GM12865 (cell line): Measurements from ENCODE around the gene TANK.

ENCODE experiments used
- DNase-seq: peaks from one replicate; pipeline ENCODE4 v3.0.0; 2010; ENCODE audit warnings: low read depth
- H3K4me3 ChIP-seq: 2 replicates; pipeline ENCODE4 v1.5.1; 2011; ENCODE audit warnings: mild to moderate bottlenecking, low read depth, low read length, control low read depth
- CTCF ChIP-seq: IDR thresholded peaks from 2 replicates; pipeline ENCODE4 v1.5.1; 2011; ENCODE audit warnings: low read length, control low read depth, low read depth, inconsistent platforms; ENCODE audit not compliant: insufficient read depth; ENCODE audit errors: missing control alignments

The TANK gene

DNA sequence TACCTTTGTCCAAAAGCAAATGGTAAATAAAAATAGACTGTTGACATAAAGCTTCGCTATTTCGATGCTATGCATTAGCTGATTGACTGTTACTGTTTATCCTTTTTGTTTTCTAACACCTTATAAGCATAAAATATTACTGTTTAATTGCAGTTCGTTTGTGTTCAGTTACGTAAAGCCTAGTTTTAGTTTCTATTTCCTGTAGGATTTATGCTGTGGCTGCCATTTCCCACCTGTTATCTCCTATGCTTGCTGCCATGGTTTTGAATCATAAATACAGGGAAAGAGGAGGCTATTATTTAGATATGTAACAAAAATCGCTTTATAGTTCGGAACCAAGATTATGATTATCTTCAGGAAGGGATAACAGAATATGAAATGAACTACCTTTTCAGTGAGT, 3.9 kb downstream of the TANK start:
- peak overlapping the region; percentile 67 for H3K4me3 ChIP-seq
- DNase-seq = no peak
- no peak for TF ChIP-seq CTCF

DNA sequence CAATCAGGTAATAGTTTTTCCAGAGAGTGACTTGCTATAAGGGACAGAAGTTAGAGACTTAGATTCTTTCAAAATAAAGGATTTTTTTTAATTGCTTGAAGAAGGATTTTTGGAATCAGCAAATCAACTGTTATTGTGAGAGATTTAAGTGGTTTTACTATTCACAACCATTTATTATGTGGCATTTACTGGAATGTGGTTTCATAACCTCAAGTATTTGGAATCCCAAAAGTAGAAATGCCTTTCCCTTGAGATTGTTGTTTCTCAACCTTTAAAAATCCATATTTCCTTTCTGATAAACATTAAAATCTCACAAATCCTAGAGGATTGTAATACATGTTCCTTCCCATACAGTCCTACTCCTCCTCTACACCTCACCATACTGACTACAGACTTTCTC, 5.0 kb downstream of the TANK start:
- H3K4me3 ChIP-seq = peak overlapping the region; percentile 28
- TF ChIP-seq CTCF = no peak
- no peak for DNase-seq

- peak; percentile 74 for DNase-seq
- peak overlapping the region; percentile 28 for H3K4me3 ChIP-seq
- TF ChIP-seq CTCF = no peak
Measured at GRCh38 chr2:161165811-161166210, 5.6 kb downstream of the TANK start.

DNA sequence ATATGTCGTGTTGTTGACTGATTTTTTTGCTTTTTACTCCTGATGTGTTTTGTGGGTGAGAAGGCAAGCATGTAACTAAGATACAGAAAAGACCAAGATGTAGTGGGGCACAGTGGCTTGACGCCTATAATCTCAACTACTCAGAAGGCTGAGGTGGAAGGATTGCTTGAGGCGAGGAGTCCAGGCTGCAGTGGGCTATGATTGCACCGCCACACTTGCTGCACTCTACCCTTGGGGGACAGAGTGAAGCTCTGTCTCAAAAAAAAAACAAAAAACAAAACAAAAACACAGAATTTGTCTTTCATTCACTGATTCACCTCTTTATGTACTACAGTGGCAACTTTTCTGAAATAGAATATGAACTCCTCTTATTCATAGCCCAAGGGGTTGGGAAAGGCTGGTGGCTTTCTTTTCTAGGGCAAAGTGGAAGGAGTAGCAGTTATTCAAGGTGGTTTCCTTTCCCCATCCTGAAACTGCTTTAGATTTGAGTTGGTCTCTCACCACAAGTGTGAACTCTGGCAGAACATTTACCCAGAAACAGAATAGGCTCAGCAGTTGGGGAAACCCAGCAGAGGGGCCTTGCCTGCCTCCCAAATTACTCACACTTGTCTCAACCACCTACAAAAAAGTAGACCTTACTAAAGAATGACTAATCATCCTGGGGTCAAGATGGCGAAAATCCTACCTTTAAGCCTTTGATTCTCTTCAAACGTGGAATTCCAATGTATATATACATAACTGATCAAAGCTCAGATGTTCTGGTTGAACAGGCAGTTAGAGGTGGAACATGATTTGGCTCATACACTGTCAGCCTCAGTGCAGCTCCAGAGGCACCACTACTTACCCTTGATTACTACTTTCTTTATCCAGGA, 6.5 kb downstream of the TANK start:
- peak overlapping the region; percentile 23 for H3K4me3 ChIP-seq
- peak; percentile 94 for DNase-seq
- no peak for TF ChIP-seq CTCF

GRCh38 chr2:161169335-161169734, 9.1 kb downstream of the TANK start:
- no peak for DNase-seq
- no peak for TF ChIP-seq CTCF
- no peak overlapping the region for H3K4me3 ChIP-seq

- no peak overlapping the region for H3K4me3 ChIP-seq
- no peak for DNase-seq
- TF ChIP-seq CTCF = no peak
Measured at GRCh38 chr2:161170377-161170776, 10.1 kb downstream of the TANK start.
